Uterus (tissue), 2 donors: Measurements from ENCODE around the gene TOLLIP.

ENCODE experiments used
- POLR2A ChIP-seq, 2 donors: fragments of 450-650 bp; IDR thresholded peaks; one replicate each; pipeline ENCODE4 v1.6.1; 2016; ENCODE audit warnings: antibody characterized with exemption in 2 of 2, mild to moderate bottlenecking in 1 of 2, moderate library complexity in 1 of 2
- TF ChIP-seq, protein P1 (sequence below), 4 experiments: fragments of 200-600 bp in 2 of 4; fragments of 450-650 bp in 2 of 4; sonication (generic) in 2 of 4; IDR thresholded peaks; one replicate each; pipeline ENCODE4 v1.5.1; 2016 to 2019; ENCODE audit warnings: antibody characterized with exemption in 4 of 4, mild to moderate bottlenecking in 2 of 4, moderate library complexity in 1 of 4

GRCh38 chr11:1240771-1241170 lies 68.7 kb downstream of the TOLLIP start:
- TF ChIP-seq, protein P1, sequence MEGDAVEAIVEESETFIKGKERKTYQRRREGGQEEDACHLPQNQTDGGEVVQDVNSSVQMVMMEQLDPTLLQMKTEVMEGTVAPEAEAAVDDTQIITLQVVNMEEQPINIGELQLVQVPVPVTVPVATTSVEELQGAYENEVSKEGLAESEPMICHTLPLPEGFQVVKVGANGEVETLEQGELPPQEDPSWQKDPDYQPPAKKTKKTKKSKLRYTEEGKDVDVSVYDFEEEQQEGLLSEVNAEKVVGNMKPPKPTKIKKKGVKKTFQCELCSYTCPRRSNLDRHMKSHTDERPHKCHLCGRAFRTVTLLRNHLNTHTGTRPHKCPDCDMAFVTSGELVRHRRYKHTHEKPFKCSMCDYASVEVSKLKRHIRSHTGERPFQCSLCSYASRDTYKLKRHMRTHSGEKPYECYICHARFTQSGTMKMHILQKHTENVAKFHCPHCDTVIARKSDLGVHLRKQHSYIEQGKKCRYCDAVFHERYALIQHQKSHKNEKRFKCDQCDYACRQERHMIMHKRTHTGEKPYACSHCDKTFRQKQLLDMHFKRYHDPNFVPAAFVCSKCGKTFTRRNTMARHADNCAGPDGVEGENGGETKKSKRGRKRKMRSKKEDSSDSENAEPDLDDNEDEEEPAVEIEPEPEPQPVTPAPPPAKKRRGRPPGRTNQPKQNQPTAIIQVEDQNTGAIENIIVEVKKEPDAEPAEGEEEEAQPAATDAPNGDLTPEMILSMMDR (IDR thresholded peaks at IDR 0.05), result no peak
- TF ChIP-seq POLR2A (IDR thresholded peaks at IDR 0.05), result no peak
